Stimulated activated CD4-positive, alpha-beta T cell treated with anti-CD3 and anti-CD28 coated beads, Interleukin-12 subunit alpha, Interleukin-12 subunit beta, amount 100 ng/mL, for 48 hours (primary cell): ENCODE measurements around the gene TRIM67.

Experiments used
- DNase-seq, 3 donors: peaks; one replicate each; pipeline ENCODE4 v3.0.0-alpha.2; 2020; ENCODE audit warnings: low read depth in 2 of 3, low spot score in 1 of 3

TRIM67 gene

GRCh38 chr1:231232870-231233734 lies 71.2 kb downstream of the TRIM67 start:
- no peak for DNase-seq

DNA sequence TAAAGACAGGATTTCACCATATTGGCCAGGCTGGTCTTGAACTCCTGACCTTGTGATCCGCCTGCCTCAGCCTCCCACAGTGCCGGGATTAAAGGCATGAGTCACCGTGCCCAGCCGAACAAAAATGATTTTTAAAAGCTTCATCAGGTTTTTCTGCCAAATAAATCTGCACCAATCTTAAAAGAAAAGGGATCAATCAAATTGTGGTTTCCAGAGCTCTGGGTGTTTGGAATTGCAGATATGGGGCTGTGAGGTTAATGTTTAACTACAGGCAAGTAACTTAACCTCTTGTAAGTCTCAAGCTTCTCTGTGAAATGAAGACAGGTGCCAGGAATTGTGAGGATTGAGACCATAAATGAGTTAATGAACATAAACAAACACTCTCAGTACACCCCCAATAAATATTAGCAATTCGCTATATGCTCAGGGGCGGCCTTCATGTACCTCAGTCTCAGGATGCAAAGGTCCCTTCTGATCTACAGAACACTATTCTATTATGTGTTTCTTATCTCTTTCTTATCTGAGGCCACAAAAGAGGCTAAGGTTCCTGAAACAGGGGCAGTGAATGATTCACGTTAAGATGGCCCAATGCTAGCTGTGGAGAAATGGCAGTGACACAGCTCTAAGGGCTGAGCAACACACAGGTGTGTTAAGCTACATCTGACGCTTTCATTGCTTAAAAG lies 72.0 kb downstream of the TRIM67 start:
- DNase-seq: no peak

DNA sequence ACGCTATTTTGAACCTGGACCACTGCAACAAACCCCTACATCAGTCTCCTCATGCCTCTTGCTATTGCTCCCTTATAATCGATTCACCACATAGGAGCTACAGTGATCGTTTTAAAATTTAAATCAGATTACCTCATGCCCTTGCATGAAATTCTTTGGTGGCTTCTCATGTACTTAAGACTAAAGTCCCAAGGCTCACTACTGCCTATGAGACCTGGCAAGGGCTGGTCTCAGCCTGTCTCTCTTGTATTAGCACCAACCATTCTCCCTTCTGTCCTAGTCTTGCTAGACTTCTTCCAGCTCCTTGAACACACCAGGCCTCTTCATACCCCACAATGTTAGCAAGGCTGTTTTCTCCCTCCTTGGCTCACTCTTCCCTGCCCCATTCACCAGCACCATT lies 72.6 kb downstream of the TRIM67 start:
- no peak for DNase-seq

- DNase-seq: no peak
Measured at GRCh38 chr1:231235526-231236207, 73.8 kb downstream of the TRIM67 start.

- DNase-seq: no peak
Measured at GRCh38 chr1:231236208-231236591, 74.3 kb downstream of the TRIM67 start.

- no peak for DNase-seq
Measured at GRCh38 chr1:231236938-231237337, 75.1 kb downstream of the TRIM67 start.

- no peak for DNase-seq
Measured at GRCh38 chr1:231238298-231238697, 76.4 kb downstream of the TRIM67 start.

GRCh38 chr1:231240531-231240882 lies 78.6 kb downstream of the TRIM67 start:
- DNase-seq: peak in 1 of 3 donors; percentile 3

GRCh38 chr1:231240883-231241735 lies 79.3 kb downstream of the TRIM67 start, which contains the start of gene GNPAT:
TSS of gene GNPAT (plus strand) at chr1:231241212. CDS start at chr1:231241379, 167 bp downstream.
- DNase-seq: peak; percentile 79 to 86 (median 83)

DNA sequence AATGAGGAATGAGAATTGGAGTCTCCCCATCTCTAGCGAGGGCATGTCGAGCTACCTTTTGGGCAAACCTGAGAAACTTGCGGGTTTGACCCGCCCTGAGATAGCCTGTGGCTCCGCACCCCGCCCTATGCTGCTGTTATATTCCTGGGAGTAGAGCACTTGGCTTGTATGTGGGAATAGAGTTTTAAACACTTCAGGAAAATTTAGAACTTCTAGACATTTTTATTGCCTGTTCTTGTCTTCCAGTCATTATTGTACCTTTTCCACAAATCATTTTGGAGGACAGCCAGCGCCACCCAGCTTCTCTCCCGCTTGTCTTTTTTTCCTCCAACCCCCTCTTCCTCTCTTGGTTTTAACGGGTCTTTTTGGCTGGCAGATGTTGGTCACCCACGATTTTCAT lies 79.9 kb downstream of the TRIM67 start:
- no peak for DNase-seq

GRCh38 chr1:231242516-231243198 lies 80.8 kb downstream of the TRIM67 start:
- no peak for DNase-seq

GRCh38 chr1:231248778-231249177 lies 86.9 kb downstream of the TRIM67 start:
- DNase-seq: no peak

- DNase-seq: no peak
Measured at GRCh38 chr1:231252336-231252735, 90.5 kb downstream of the TRIM67 start.

GRCh38 chr1:231260351-231260750 lies 98.5 kb downstream of the TRIM67 start:
- no peak for DNase-seq

GRCh38 chr1:231264642-231265041 lies 102.8 kb downstream of the TRIM67 start:
- DNase-seq: no peak

- no peak for DNase-seq
Measured at GRCh38 chr1:231265379-231265778, 103.5 kb downstream of the TRIM67 start.

- DNase-seq: no peak
Measured at GRCh38 chr1:231266811-231267322, 105.0 kb downstream of the TRIM67 start.
